Renal cortex interstitium (tissue), 11 donors: ENCODE results near the gene ITGA5. TPM values are rescaled to one million over a fixed set of nuclear protein-coding genes. Genes with fewer than 3 reads are reported as not detected.

Experiments used
- DNase-seq, 11 donors: peaks; one replicate each; pipeline ENCODE4 v3.0.0-alpha.2; 2013; ENCODE audit warnings: low read depth in 9 of 11, low spot score in 4 of 11; ENCODE audit errors: extremely low read depth in 1 of 11
- polyA plus RNA-seq, 3 donors: library from polyadenylated mRNA; unstranded; fragments of 120-200 nt; gene quantifications; one replicate each; pipeline ENCODE4 v1.2.1, GENCODE V29; 2013; ENCODE audit not compliant: insufficient read length in 3 of 3

Gene ITGA5
- polyA plus RNA-seq, 3 donors = 41.1 to 50.6 (median 42.1) TPM

GRCh38 chr12:54394986-54395385 is 24.1 kb downstream of the ITGA5 start:
- DNase-seq = no peak

DNA sequence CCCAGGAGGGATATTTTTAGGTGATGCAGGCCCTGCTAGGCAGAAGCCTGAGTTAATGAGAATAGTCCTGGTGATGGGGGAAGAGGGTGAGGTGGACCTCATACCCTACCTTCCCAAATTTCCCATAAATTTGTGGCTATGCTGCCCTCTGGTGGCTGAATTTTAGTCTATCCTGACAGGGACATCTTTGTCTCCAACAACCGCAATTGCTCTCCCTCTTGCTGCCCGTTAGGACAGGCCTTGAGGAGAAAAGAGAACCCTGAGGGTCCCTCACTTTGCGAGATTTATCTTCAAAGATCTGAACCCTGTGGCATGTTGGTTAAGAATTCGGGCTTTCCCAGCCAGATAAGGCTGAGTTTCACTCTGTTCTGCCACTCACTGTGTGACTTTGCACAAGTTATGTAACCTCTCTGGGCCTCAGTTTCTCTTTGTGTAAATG is 24.8 kb downstream of the ITGA5 start:
- no peak for DNase-seq

DNA sequence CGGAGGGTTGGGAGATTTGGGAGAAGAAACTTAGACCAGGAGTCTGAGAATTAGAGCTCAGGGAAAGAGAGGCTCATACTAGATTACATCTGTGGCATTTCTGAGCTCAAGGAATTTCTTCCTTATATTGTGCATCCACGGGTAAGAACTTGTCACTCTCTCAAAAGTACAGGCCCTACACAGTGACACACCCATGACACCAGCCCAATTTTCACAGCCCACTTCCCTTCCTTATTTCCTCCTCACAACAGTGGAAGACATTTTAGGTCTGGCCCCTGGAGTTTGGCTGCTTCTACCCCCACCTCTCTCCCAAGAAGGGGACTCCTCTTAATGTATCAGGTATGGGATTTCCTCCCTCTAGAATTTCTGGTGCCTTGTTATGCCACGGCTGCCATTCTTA is 25.3 kb downstream of the ITGA5 start:
- DNase-seq = no peak

DNA sequence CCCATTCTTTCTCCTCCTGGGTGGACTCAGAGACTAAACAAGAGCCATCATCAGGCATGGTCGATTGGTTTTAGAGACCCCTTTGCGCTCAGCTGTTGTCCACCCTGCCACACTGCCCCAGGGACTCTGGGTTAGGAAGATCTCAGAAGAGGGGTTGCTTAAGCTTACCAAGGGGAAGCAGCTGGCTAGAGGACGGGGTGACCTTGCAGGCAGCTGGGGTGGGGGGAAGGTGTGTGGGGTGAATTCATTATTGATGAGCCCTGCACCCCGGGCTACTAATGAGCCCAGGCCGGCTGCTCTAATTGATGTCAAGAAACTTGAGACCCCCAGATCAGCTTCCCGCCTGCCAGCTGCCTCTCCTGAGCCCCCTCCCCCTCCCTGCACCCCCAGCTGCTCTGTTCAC is 25.9 kb downstream of the ITGA5 start:
- no peak for DNase-seq

- no peak for DNase-seq
Observed at GRCh38 chr12:54392485-54393206, 26.4 kb downstream of the ITGA5 start.

GRCh38 chr12:54390668-54391551 is 28.2 kb downstream of the ITGA5 start:
- peak in 2 of 11 donors; percentile 49 to 57 for DNase-seq

DNA sequence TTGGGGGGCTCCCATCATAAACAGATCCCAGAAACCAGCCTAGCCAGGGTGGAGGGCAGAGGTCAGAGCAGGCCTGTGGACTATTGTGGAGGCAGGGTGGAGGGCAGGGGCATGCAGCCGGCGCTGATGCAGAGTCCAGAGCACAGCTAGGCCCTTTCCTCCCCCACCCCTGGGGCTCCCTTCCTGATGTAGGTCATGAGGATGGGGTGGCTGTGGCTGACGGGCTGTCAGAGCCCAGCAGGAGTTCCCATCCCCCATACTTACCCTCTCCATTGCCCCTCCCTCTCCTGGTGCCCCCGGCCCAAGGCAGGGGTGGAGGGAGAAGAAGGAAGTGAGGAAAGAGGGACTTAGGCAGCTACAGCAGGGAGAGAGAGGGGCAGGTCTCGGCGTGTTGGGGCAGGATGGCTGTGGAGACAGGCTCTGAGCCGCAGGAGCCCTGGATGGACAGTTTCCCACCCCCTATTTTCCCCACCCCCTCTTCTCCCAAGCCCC is 28.8 kb downstream of the ITGA5 start:
- no peak for DNase-seq

GRCh38 chr12:54389607-54390175 is 29.4 kb downstream of the ITGA5 start:
- no peak for DNase-seq

- no peak for DNase-seq
Observed at GRCh38 chr12:54389134-54389508, 29.9 kb downstream of the ITGA5 start.

DNA sequence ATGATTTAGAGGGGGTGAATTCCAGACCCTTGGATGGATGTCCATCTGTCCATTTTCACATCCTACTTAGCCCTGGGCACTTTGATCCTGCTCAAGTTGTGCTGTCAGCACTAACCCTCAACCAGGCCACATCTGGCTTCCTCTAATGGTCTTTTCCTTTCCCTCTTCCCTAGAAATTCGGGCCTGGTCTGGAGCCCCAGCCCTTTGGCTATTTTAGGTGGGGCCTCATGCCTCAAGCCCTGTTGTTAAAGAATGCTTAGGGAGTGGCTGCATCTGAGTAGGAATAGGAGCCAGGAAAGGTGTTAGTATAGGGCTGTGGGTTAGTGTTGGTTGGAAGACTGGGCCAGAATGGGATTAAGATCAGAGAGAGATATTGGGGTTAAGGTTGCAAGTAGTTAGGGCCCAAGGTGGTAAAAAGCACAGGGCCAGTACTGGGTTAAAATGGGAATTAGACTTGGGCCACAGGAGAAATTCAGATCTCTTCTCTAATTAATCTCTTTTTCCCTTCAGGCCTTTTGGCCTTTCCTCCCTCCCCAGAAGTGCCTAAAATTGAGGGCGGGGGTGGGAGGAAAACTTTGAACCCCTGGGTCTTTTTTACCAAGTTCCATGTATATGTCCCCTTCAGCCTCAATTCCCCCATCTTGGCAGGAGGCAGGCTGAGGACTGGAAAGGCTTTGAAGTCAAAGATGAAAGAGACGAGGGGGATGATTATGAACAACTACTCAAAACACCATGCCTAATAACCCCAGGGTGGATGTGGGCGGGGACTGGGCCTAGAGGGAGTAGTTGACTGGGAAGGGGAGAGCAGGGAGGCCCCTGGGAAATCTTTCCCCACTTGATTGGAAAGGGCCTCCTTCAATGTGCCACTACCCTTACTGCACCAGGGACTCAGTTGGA is 30.6 kb downstream of the ITGA5 start:
- DNase-seq = no peak

DNA sequence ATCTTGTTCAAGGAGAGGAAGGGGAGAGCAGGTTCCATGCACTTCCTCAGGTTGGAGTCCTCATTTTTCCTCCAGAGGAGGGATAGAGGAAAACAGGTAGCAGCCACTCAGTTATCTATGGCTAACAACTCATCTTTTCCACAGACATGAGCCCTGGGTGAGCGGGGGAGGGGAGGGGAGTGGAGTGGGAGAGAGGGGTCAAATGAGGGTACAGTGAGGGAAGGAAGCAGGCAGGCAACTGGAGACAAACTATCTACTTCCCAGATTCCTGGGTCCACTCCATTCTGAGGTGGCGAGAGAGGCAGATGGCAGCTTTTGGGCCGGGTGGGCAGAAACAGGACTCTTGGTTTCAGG is 32.0 kb downstream of the ITGA5 start:
- no peak for DNase-seq

DNA sequence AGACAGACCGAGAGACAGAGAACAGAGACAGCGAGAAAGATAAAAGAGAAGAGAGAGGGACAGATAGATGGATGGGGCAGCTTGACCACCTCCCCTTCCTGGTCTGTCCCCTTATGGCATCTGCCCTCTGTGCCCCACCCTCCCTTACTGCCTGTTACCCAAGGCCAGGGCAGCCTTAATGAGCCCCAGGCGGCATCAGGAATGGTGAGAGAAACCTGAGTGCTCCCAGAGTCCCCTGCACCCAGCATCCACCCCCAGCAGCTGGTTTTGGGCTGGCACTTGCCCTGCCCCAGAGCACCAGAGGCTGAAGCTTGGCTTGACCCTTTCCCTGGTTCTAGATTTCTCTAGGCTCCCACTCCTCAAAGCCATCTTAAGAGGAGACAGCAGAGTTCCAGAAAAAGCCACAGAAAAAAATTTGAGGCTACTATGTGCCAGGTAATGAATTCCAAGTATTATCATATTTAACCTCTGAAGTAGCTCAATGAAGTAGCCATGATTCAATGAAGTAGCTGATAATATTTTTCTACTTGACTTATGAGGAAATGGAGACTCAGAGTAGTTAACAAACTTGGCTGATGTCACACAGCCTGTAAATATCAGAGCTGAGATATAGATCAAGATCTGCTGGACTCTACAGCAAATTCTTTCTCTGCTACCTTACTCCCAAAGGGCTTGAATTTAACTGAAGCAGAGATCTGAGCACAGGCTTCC is 32.5 kb downstream of the ITGA5 start:
- no peak for DNase-seq

- DNase-seq = no peak
Observed at GRCh38 chr12:54385251-54385914, 33.7 kb downstream of the ITGA5 start.

- no peak for DNase-seq
Observed at GRCh38 chr12:54384591-54385041, 34.5 kb downstream of the ITGA5 start, which contains the start of gene ZNF385A. ZNF385A (minus strand) TSS chr12:54384733; CDS start chr12:54384514, 219 bp downstream.

DNA sequence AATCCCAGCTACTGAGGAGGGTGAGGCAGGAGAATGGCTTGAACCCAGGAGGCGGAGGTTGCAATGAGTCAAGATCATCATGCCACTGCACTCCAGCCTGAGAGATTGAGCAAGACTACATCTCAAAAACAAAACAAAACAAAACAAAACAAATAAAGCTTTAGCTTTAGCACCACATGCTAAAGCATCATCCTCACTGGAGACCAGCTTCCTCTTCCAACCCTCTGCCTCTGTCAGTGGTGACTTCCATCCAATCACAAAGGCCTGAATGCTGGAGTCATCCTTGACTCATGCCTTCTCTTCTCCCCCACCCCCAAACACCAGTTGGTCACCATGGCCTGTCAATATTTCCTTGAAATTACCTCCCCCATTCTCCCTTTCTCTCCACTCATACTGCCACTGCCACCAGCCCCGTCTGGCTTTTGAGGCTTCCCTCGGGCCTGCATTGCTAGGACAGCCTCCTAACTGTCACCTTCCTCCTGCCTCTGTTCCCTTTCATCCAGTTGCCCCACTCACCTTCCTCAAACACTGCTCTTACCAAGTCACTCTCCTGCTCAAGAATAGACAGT is 35.9 kb downstream of the ITGA5 start:
- no peak for DNase-seq

DNA sequence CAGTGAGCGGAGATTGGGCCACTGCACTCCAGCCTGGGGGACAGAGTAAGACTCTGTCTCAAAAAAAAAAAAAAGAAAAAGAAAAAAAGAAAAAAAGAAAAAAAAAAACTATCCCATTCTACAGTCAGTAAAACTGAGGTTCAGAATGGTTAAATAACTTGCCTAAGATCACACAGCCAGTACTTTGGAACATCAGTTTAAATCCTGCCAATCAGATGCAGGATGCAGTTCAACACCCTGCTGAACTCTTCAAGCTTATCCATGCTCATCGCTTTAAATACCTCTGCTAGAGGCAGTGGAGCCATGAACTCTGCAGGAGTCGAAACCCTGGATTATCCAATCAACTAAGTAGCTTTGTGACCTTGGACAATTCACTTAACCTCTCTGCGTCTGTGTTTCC is 37.9 kb downstream of the ITGA5 start:
- no peak for DNase-seq
